ENCODE measurements around the gene DEAF1. TPM values are rescaled to one million over a fixed set of nuclear protein-coding genes. Genes with fewer than 3 reads are reported as not detected.

DEAF1 gene, protein sequence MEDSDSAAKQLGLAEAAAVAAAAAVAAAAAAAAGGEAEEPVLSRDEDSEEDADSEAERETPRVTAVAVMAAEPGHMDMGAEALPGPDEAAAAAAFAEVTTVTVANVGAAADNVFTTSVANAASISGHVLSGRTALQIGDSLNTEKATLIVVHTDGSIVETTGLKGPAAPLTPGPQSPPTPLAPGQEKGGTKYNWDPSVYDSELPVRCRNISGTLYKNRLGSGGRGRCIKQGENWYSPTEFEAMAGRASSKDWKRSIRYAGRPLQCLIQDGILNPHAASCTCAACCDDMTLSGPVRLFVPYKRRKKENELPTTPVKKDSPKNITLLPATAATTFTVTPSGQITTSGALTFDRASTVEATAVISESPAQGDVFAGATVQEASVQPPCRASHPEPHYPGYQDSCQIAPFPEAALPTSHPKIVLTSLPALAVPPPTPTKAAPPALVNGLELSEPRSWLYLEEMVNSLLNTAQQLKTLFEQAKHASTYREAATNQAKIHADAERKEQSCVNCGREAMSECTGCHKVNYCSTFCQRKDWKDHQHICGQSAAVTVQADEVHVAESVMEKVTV
- total RNA-seq = 41.0 and 42.6 TPM in 2 replicates

DNA sequence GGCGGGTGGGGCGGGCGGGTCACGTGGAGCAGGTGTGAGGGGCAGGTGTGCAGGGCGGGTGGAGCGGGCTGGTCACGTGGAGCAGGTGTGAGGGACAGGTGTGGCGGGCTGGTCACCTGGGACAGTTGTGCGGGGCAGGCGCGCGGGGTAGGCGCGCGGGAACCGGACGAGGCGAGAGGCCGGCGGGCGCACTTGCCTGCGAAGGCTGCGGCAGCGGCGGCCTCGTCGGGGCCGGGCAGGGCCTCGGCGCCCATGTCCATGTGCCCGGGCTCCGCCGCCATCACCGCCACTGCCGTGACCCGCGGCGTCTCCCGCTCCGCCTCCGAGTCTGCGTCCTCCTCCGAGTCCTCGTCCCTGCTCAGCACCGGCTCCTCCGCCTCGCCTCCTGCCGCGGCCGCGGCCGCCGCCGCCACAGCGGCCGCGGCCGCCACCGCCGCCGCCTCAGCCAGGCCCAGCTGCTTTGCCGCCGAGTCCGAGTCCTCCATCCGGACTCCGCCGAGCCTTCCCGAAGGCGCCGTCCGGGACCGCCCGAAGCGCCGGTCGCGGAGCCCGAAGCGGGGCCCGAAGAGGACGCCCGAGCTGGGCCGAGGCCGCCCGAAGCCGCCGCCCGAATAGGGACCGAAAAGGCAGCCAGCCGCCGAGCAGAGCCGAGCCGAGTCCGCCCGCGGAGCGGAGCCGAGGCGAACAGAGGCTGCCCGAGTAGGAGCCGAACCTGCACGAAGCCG, at the start of gene DEAF1:
DEAF1 (minus strand) TSS at position 660 of the 725 bp plus-strand sequence; CDS start at position 485, 175 bp downstream.

DNA sequence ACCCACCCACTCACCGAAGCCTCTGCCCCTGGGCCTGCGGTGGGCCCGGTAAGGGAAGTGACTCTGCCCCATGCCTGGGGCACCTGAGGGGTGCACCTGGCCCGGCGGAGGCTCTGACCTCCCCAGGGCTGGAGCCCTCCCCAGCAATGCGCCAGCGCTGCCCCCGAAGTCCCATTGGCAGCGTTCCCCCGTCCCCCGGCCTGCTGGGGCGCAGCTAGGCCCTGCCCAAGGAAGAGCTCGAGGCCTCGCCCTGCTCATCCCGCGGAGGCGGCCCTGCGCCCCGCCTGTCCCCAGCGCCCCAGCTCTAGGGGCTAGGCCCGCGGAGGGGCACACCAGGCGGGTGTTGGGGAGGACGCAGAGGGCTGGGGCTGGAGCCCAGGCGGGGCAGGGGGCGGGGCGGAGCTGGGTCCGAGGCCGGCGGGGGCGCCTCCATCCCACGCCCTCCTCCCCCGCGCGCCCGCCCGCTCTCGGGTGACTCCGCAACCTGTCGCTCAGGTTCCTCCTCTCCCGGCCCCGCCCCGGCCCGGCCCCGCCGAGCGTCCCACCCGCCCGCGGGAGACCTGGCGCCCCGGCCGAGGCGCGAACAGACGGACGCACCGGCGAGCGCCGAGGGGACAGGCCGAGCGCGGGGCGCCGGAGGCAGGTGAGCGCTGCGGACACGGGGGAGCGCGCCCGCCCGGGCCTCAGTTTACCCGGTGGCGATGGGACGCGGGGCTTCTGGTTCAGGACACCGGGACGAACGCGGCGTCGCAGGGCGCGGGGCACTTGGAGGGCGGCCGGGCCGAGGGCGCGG, 10.8 kb upstream of the DEAF1 start, which contains the start of gene EPS8L2:
EPS8L2 (plus strand) TSS at position 586 of the 793 bp plus-strand sequence. CDS start 3,177 bp downstream, outside the sequence.

DNA sequence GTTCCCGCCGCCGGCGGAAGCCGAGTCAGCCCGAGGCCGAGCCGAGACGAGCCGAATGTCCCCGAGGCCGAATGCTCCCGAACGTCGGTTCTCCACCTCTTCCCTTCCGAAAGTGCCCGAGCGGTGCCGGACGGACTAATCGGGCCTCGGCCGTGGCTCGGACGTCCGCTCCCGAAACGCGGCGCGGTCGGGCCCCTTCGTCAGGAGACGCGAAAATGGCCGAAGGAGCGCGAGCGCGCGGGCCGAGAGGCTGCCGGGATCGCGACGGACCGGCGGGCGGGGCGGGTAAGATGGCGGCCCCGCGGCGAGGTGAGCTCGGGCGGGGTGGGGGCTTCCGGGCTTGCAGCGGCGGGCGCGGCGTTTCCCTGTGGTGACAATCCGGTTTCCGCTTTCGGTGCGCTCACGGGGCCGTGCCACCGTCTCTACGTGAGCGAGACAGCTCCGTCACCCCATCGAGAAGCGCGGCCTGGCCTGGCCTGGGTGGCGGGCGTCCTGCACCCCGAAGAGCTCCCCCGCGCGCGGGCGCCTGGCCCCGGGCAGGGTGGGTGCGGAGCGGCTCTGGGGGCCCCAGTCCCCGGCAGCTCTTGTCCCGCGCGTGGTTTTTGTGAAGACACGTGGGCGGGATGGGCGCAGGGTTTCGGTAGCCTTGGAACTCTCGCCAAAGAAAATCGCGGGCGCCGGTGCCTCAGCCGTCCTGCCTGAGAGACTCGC, 671 bp upstream of the DEAF1 start, which contains the start of gene TMEM80:
TMEM80 (plus strand) TSS at position 279 of the 711 bp plus-strand sequence; CDS start at position 291, 12 bp downstream.

DNA sequence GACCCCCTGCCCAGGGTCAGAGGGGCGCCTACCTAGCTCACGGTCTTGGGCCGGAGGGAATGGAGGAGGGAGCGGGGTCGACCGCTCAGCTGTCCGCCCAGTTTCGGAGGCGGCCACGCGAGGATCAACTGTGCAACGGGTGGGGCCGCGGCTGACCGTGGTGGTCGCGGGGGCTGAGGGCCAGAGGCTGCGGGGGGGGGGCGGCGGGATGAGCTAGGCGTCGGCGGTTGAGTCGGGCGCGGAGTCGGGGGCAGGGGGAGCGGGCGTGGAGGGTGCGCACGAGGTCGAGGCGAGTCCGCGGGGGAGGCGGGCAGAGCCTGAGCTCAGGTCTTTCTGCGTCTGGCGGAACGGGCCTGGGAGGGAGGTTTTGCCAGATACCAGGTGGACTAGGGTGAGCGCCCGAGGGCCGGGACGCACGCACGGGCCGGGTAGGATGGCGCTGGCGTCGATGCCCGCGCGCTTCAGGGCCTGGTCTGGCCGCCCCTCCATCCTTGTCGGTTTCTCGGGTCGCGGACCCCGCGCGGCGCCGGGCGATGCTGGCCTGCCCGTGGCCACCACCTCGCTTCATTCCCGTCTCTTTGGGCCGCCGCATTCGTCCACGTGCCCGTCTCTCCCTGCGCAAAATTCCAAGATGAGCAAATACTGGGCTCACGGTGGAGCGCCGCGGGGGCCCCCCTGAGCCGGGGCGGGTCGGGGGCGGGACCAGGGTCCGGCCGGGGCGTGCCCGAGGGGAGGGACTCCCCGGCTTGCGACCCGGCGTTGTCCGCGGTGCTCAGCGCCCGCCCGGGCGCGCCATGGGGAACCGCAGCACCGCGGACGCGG, 58.3 kb downstream of the DEAF1 start, which contains the start of gene DRD4:
DRD4 (plus strand) TSS at position 759 of the 822 bp plus-strand sequence; CDS start at position 795, 36 bp downstream.

DNA sequence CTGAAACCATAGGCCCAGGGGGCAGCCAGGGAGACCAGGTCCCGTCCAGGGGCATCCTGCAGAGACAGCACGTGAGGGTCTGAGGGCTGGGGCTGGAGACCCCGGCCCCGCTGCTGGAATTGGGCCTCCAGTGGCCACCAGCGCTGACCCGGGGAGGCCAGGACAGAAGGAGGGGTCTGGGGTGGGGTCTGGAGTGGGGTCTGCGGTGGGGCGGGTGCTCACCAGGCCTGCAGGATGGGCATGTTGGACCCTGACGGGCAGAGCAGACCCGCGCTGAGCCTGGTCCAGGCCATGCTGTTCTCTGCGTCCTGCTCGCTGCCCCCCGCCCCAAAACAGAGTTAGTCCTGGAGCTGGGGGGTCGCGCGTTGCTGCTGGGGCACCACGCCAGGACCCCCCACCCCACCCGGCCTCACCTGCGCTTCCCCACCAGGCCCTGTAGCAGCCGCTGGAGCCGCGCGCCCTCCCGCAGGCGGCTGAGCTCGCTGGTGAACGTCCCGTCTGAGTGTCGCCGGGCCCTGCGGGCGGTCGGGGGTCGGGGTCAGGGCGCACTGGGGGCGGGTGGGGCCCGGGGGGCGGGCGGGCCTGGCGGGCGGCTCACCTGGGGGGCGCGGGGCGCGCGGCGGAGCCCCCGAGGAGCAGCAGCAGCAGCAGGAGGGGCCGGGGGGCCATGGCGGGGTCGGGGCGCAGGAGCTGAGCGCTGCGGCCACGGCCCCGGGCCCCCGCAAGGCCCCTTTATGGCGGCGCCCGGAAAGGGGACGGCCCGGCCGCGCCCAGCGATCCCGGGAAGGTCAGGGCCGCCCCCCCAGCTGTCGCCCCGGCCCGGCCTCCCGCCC, 68.3 kb downstream of the DEAF1 start, which contains the start of gene SCT:
SCT (minus strand) TSS at position 707 of the 833 bp plus-strand sequence; CDS start at position 669, 38 bp downstream.

DNA sequence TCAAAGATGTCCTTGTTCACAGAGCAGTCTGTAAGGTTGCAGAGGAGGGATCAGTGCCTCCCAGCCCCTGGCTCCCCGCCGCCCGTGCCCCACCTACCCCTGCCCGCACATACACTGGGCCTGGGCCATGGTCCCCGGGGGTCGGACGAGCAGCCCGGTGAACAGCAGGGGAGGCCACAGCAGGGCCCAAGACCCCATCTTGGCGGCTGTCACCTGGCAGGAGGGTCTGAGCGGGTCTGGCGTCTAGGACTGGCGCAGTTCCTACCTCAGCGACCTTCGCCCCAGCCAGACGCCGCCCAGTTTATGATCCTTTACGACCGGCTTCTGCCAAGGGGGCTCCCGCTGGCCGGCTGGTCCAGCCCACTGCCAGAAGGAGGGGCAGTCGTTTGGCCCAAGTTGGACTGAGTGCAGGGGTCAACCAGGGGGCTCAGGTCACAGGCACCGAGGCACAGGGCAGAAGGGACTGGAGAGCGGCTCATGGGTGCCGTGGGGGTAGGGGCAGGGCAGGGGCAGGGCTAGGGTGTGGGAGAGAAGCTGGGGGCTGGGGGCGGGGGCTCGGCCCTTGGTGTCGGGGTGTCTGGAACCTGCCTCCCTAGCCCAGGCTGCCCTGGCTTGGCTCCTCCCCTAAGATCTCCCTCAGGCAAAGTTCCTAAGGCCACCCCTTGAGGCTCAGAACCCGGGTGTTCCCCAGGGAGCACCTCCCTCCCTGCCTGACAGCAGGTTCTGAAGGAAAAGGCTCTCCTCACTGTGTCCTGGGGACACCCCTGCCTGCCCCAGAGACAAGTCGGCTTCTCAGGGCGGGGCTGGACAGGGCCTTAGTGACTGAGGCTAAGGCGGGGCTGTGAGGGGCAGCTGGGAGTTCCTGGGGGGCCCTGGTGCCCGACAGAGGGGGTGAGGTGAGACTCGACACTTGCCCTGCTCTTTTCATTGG, 70.1 kb downstream of the DEAF1 start, which contains the start of gene CDHR5:
CDHR5 (minus strand) TSS at position 251 of the 931 bp plus-strand sequence; CDS start at position 198, 53 bp downstream.

DNA sequence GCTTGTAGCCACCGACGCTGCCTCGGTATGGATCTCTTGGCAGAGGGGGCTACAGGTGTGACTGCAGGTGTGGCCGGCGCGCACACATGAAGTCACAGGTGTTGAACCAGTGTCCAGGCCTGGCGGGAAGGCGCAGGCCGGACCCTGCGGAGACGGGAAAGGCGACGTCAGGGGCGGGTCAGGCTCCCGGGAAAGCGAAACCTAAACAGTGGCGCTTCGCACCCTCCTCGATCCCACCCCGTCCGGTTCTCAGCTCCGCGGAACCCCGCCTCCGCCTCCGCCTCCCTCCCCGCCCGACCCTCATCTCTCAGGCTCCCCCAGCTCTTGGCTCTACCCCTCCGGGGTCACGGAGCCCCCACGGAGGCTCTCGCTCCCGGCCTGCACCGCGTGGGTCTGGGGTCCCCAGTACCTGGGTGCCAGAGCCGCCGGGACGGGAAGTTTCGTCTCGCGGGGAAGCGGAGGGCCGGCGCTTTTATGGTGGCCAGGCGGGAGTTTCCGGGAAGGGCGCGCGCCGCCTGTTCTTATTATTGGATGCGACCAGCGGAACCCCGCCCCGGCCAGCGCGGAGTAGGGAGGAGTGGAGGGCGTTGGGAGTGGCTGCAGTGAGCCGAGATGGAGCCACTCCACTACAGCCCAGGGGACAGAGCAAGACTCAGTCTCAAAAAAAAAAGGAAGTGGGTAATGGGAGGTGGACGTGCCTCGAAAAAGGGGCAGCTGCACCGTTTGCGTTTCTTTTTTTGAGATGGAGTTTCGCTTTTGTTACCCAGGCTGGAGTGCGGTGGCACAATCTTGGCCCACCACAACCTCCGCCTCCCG, 79.3 kb downstream of the DEAF1 start, which contains the start of gene IRF7:
IRF7 (minus strand) TSS at position 447 of the 816 bp plus-strand sequence. CDS start 586 bp downstream, outside the sequence.

Other genes with a start within 250 kb of the DEAF1 start
- 31.0 and 35.1 TPM in 2 replicates for gene PTDSS2, start 244.9 kb downstream of the DEAF1 start, total RNA-seq
- 127 and 179 TPM in 2 replicates for gene RNH1, start 188.0 kb downstream of the DEAF1 start, total RNA-seq
- 50.8 and 71.9 TPM in 2 replicates for gene HRAS, start 159.6 kb downstream of the DEAF1 start, total RNA-seq
- 0.36 and 0.40 TPM in 2 replicates for gene LRRC56, start 157.7 kb downstream of the DEAF1 start, total RNA-seq
- gene LMNTD2, start 134.5 kb downstream of the DEAF1 start, total RNA-seq = 0.53 and 0.57 TPM in 2 replicates
- 8.4 and 10.7 TPM in 2 replicates for gene RASSF7, start 134.3 kb downstream of the DEAF1 start, total RNA-seq
- gene PHRF1, start 118.8 kb downstream of the DEAF1 start, total RNA-seq = 34.2 and 37.8 TPM in 2 replicates
- 7.1 and 9.7 TPM in 2 replicates for gene IRF7, start 79.3 kb downstream of the DEAF1 start, total RNA-seq
- gene CDHR5, start 70.3 kb downstream of the DEAF1 start, total RNA-seq = not detected in 2 replicates
- gene SCT, start 68.0 kb downstream of the DEAF1 start, total RNA-seq = not detected in 2 replicates
- gene DRD4, start 58.0 kb downstream of the DEAF1 start, total RNA-seq = not detected in 2 replicates
- gene TMEM80, start 594 bp upstream of the DEAF1 start, total RNA-seq = 10.8 and 13.1 TPM in 2 replicates
- gene EPS8L2, start 11.0 kb upstream of the DEAF1 start, total RNA-seq = 2.7 and 2.9 TPM in 2 replicates
- gene TALDO1, start 52.2 kb upstream of the DEAF1 start, total RNA-seq = 243 and 266 TPM in 2 replicates
- 38.7 and 52.0 TPM in 2 replicates for gene GATD1, start 82.3 kb upstream of the DEAF1 start, total RNA-seq
- 0.53 and 1.4 TPM in 2 replicates for gene CEND1, start 94.9 kb upstream of the DEAF1 start, total RNA-seq
- gene SLC25A22, start 103.1 kb upstream of the DEAF1 start, total RNA-seq = 11.6 and 13.6 TPM in 2 replicates
- 11.1 and 11.3 TPM in 2 replicates for gene PIDD1, start 110.0 kb upstream of the DEAF1 start, total RNA-seq
- 212 and 248 TPM in 2 replicates for gene RPLP2, start 114.7 kb upstream of the DEAF1 start, total RNA-seq
- gene PNPLA2, start 123.7 kb upstream of the DEAF1 start, total RNA-seq = 27.0 and 34.1 TPM in 2 replicates
- 4.1 and 5.6 TPM in 2 replicates for gene CRACR2B, start 132.7 kb upstream of the DEAF1 start, total RNA-seq
- gene CD151, start 137.7 kb upstream of the DEAF1 start, total RNA-seq = 285 and 314 TPM in 2 replicates
- 99.7 and 114 TPM in 2 replicates for gene POLR2L, start 147.3 kb upstream of the DEAF1 start, total RNA-seq
- gene TSPAN4, start 147.6 kb upstream of the DEAF1 start, total RNA-seq = 84.0 and 93.8 TPM in 2 replicates
- 38.3 and 45.3 TPM in 2 replicates for gene CHID1, start 215.6 kb upstream of the DEAF1 start, total RNA-seq
- gene AP2A2, start 230.6 kb upstream of the DEAF1 start, total RNA-seq = 81.3 and 86.6 TPM in 2 replicates

Data from thoracic aorta endothelial cell (primary cell).